ENCODE data around the gene NXT1.

Gene NXT1

DNA sequence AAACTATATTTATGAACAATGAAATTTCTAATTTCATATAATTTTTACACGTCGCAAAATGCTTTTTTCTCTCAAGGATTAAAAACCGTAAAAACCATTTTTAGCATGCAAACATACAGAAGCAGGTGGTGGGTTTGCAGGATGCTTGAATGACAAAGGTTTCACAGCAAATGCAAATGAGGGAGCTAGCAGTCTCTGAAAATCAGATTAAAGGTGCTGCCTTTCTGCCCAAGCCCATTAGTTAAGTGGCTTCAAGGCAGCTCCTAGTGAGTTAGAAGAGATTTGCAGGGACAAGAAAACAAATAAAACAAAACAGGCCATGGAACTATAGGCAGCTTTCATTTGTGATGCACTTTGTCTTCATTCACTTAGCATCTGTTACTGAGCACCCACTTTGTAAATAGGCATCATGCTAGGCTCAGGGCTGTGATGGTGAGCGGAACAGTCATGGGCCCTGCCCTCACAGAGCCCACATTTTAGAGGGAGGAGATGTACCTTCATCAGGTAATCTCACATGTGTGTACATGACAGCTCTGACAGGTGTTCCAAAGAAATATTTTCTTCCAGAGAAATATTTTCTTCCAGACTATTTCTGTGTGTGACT is 41.2 kb downstream of the NXT1 start:
- DNase-seq (ENCODE audit: low read depth) = no peak

- DNase-seq (ENCODE audit: low read depth) = no peak
These were observed 43.6 kb downstream of the NXT1 start for GRCh38 chr20:23393996-23394775.

- no peak for DNase-seq (ENCODE audit: low read depth)
These were observed 46.5 kb downstream of the NXT1 start for GRCh38 chr20:23396950-23397627.

GRCh38 chr20:23397961-23398360 is 47.4 kb downstream of the NXT1 start:
- DNase-seq (ENCODE audit: low read depth) = no peak

- DNase-seq (ENCODE audit: low read depth) = no peak
These were observed 49.1 kb downstream of the NXT1 start for GRCh38 chr20:23399568-23400241.

DNA sequence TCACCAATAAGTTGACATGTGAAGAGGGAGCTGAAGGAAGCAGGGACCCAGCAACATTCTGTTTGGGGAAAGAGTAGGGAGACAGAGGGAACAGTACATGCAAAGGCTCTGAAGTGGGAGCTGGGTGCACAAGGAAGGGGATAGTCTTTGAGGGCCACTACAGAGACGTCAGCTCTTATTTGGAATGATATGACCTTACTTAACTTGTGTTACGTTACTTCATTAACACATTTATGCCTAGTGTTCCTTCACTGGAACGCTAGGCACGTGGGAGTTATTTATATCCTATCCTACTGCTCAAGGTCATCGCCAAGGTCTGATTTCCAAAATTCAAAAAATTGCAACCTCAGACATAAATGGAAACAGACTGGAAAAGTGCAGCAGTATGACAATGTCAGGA is 50.5 kb downstream of the NXT1 start:
- no peak for DNase-seq (ENCODE audit: low read depth)

DNA sequence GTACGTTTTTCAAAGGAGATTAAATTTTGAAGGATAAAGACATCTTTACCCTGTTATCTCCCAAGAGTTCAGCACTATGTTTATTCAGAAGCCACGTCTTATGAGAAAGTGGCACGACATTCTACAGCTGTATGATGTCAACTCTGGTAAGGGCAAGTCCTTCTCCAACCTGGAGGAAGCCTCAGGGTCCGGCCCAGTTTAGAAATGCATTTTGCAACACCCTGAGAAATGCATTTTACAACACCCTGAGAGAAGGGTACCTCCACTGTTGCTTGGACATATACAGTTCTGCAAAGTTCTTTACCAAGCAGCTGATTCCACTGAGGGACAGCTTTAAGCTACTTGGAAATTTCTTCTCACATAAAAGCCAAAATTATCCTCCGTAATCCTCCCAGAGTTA is 53.2 kb downstream of the NXT1 start:
- DNase-seq (ENCODE audit: low read depth) = no peak

DNA sequence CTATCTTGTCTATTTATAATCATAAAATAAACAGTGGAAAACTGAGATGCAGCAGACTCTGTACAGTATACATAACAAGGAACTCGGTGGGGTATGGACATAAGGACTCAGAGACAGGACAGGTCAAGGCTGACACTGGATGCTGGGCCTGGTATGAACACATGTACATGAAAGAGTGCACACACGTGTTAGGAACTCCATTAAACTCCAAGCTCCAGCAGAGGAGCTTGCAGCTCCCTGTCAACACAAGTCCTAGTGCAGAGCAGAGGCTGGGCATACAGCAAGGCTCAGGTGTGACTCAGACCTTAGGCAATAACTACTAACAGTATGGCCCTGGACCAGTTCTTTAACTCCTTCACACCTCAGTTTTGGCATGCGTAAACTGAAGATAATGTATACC is 53.6 kb downstream of the NXT1 start:
- no peak for DNase-seq (ENCODE audit: low read depth)

Data from activated T-cell treated with anti-CD3 and anti-CD28 coated beads for 48 hours (primary cell).